ENCODE data around the gene DFFA. TPM values are rescaled to one million over a fixed set of nuclear protein-coding genes. Genes with fewer than 3 reads are reported as not detected.
"Not testable (repeated sequence)": the region's sequence is repeated elsewhere in the genome, so short reads cannot be mapped to it uniquely, and the experiment has no call there.

DFFA gene
- total RNA-seq, 1 donor from 2014 or later, result 39.8 TPM

- Mint-ChIP-seq H3K27ac (ENCODE audit: unreplicated experiment) (no peak overlapping the region), H3K27me3 (ENCODE audit: unreplicated experiment) (no peaks in the 10 kb centered on the region), H3K9me3 (ENCODE audit: unreplicated experiment) (no peaks in the 10 kb centered on the region), H3K4me3 (ENCODE audit: unreplicated experiment) (no peak overlapping the region), H3K36me3 (ENCODE audit: unreplicated experiment) (no peaks in the 10 kb centered on the region), H3K4me1 (ENCODE audit: unreplicated experiment) (peaks cover 72% of the 10 kb centered on the region)
- DNase-seq (ENCODE audit: extremely low spot score, unreplicated experiment), result no peak
- no peak for TF ChIP-seq CTCF (IDR thresholded peaks at IDR 0.05)
Measured at GRCh38 chr1:10509809-10510509, 37.6 kb upstream of the DFFA start.

GRCh38 chr1:10508511-10508951 is 36.2 kb upstream of the DFFA start:
- H3K27me3 Mint-ChIP-seq (ENCODE audit: unreplicated experiment), result no peaks in the 10 kb centered on the region
- H3K9me3 Mint-ChIP-seq (ENCODE audit: unreplicated experiment), result no peaks in the 10 kb centered on the region
- no peaks in the 10 kb centered on the region for H3K36me3 Mint-ChIP-seq (ENCODE audit: unreplicated experiment)
- no peak for DNase-seq (ENCODE audit: extremely low spot score, unreplicated experiment)
- no peak overlapping the region for H3K4me3 Mint-ChIP-seq (ENCODE audit: unreplicated experiment)
- H3K27ac Mint-ChIP-seq (ENCODE audit: unreplicated experiment), result peak overlapping the region; percentile 63
- peaks cover 64% of the 10 kb centered on the region for H3K4me1 Mint-ChIP-seq (ENCODE audit: unreplicated experiment)
- no peak for TF ChIP-seq CTCF (IDR thresholded peaks at IDR 0.05)

DNA sequence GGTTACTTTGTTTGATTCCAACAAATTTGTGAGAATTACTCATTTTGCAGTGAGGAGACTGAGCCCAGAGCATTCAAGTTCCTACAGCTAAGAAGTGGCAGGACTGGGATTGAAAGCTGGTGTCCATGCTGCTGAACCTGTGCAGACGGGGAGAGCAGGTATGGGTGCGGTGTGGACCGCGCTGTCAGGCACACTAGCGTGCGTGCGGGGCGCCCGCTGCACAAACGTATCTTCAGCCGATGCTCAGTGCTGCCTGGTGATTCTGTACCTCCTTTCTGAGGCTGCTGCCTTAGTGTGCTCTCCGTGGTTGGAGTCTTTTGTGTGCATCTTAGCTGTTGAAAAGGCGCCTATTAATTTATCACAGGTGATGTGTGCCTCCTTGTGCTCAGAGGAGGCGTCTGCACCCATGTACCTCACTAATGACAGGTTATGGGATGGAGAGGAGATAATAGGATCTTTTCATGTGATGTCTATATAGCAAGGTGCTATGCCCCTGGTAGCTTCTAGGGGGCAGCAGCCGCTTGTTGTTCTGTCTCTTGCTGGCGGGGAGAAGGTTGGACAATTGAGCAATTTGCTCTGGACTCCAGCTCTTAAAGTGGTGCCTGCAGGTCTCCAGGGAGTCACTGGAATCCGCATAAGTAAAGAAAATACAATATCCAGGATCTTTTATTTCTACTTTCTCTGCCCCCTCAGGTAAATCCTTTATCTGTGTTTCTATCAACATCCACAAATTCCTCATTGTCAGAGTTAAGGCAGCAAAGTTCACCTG is 35.0 kb upstream of the DFFA start:
- Mint-ChIP-seq H3K4me1 (ENCODE audit: unreplicated experiment) (peaks cover 57% of the 10 kb centered on the region), H3K27me3 (ENCODE audit: unreplicated experiment) (no peaks in the 10 kb centered on the region), H3K9me3 (ENCODE audit: unreplicated experiment) (no peaks in the 10 kb centered on the region), H3K36me3 (ENCODE audit: unreplicated experiment) (no peaks in the 10 kb centered on the region), H3K27ac (ENCODE audit: unreplicated experiment) (no peak overlapping the region), H3K4me3 (ENCODE audit: unreplicated experiment) (no peak overlapping the region)
- TF ChIP-seq CTCF (IDR thresholded peaks at IDR 0.05), result peak; percentile 92
- DNase-seq (ENCODE audit: extremely low spot score, unreplicated experiment), result peak; percentile 86

- H3K27me3 Mint-ChIP-seq (ENCODE audit: unreplicated experiment), result no peaks in the 10 kb centered on the region
Measured at GRCh38 chr1:10506677-10507047, 34.3 kb upstream of the DFFA start.

DNA sequence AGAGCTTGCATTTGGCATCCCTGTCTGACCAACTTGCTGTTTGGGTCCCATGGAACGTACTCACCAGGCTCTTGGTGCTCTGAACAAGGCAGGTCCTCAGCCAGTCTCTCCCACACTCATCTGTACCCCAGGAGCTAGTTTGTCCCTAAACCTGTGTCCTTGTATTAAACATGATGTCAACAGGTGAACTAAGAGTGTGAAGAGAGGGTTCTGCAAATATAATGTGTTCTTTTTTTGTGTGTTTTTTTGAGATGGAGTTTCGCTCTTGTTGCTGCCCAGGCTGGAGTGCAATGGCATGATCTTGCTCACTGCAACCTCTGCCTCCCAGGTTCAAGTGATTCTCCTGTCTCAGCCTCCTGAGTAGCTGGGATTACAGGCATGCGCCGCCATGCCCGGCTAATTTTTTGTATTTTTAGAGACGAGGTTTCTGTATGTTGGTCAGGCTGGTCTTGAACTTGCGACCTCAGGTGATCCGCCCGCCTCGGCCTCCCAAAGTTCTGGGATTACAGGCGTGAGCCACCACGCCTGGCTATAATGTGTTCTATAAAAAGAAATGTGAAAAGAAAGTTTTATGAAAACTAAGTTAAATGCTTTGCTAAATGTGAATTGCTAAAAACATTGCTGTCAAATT is 33.8 kb upstream of the DFFA start:
- not testable (repeated sequence) for H3K27ac Mint-ChIP-seq (ENCODE audit: unreplicated experiment); H3K36me3 Mint-ChIP-seq (ENCODE audit: unreplicated experiment); H3K4me3 Mint-ChIP-seq (ENCODE audit: unreplicated experiment); H3K27me3 Mint-ChIP-seq (ENCODE audit: unreplicated experiment); H3K9me3 Mint-ChIP-seq (ENCODE audit: unreplicated experiment); DNase-seq (ENCODE audit: extremely low spot score, unreplicated experiment)
- H3K4me1 Mint-ChIP-seq (ENCODE audit: unreplicated experiment), result peaks cover 47% of the 10 kb centered on the region

More at GRCh38 chr1:10506677-10507047, 34.3 kb upstream of the DFFA start:
- DNase-seq (ENCODE audit: extremely low spot score, unreplicated experiment), result no peak
- Mint-ChIP-seq H3K36me3 (ENCODE audit: unreplicated experiment) (no peaks in the 10 kb centered on the region), H3K9me3 (ENCODE audit: unreplicated experiment) (no peaks in the 10 kb centered on the region), H3K4me1 (ENCODE audit: unreplicated experiment) (peaks cover 52% of the 10 kb centered on the region), H3K4me3 (ENCODE audit: unreplicated experiment) (no peak overlapping the region), H3K27ac (ENCODE audit: unreplicated experiment) (no peak overlapping the region)
- TF ChIP-seq CTCF (IDR thresholded peaks at IDR 0.05), result no peak
